Endothelial cell of umbilical vein (primary cell): ENCODE measurements around the gene MAP2K5. TPM values are rescaled to one million over a fixed set of nuclear protein-coding genes. Genes with fewer than 3 reads are reported as not detected.

Source experiments
- BruUV-seq: library from RNA; stranded (reverse); fragments of 400-500 nt; replicated peaks from 2 replicates; lab custom pipeline; 2021; lab: Mats Ljungman, UMichigan
- CTCF ChIA-PET: fragments of 300-600, 350-600 bp; sonication (Branson Sonifier 250); formaldehyde crosslinking; loops from one replicate; lab custom pipeline; 2021; ENCODE audit warnings: antibody characterized with exemption, inconsistent platforms; lab: Charles Lee
- POLR2A ChIA-PET: fragments of 300-600, 350-600 bp; sonication (Branson Sonifier 250); formaldehyde crosslinking; loops from one replicate; lab custom pipeline; 2021; ENCODE audit warnings: antibody characterized with exemption, inconsistent platforms; lab: Charles Lee
- DNase-seq: peaks from one replicate; pipeline ENCODE4 v3.0.0-alpha.2; 2011; ENCODE audit warnings: low read depth, low spot score
- FAIRE-seq: peaks from 2 replicates; lab custom pipeline; 2011; peaks lifted over from hg19 to GRCh38; lab: Jason Lieb, UNC
- H2AFZ ChIP-seq: 2 replicates; pipeline ENCODE4 v1.6.0; 2012; ENCODE audit warnings: low read depth, low read length, control low read depth, inconsistent platforms
- H3K27ac ChIP-seq: 2 replicates; pipeline ENCODE4 v1.5.1; 2011; ENCODE audit warnings: low read depth, mild to moderate bottlenecking, control low read depth, low read length, moderate library complexity; ENCODE audit not compliant: insufficient read depth
- H3K27me3 ChIP-seq, 2 experiments: 2 replicates each; pipeline versions ENCODE4 v1.6.0 to v1.6.1; 2011; ENCODE audit warnings: low read length in 2 of 2, mixed read lengths in 1 of 2; ENCODE audit not compliant: control insufficient read depth in 2 of 2, insufficient read depth in 2 of 2
- H3K36me3 ChIP-seq, 2 experiments: 2 replicates in 1 of 2; 3 replicates in 1 of 2; pipeline ENCODE4 v1.5.1; 2011; ENCODE audit warnings: low read length in 2 of 2, mild to moderate bottlenecking in 1 of 2, moderate library complexity in 1 of 2; ENCODE audit not compliant: control insufficient read depth in 2 of 2, insufficient read depth in 2 of 2; ENCODE audit errors: extremely low read depth in 1 of 2
- H3K4me1 ChIP-seq: 3 replicates; pipeline ENCODE4 v1.5.1; 2011; ENCODE audit warnings: mild to moderate bottlenecking, low read length; ENCODE audit not compliant: control insufficient read depth, insufficient read depth; ENCODE audit errors: extremely low read depth
- H3K4me2 ChIP-seq: 2 replicates; pipeline ENCODE4 v1.6.1; 2011; ENCODE audit warnings: low read length, control low read depth, mixed read lengths; ENCODE audit not compliant: insufficient read depth
- H3K4me3 ChIP-seq, 3 experiments: fragments of 200-600 bp in 1 of 3; sonication (generic), shearing (Covaris generic) in 1 of 3; replicated peaks in 1 of 3; 2 replicates each; pipeline ENCODE4 v1.5.1; 2011 to 2016; ENCODE audit warnings: control low read depth in 3 of 3, low read length in 3 of 3, mild to moderate bottlenecking in 2 of 3, inconsistent platforms in 1 of 3, low read depth in 1 of 3, moderate library complexity in 1 of 3; ENCODE audit not compliant: insufficient read depth in 1 of 3
- H3K79me2 ChIP-seq: 2 replicates; pipeline ENCODE4 v1.6.0; 2012; ENCODE audit warnings: low read length, inconsistent platforms; ENCODE audit not compliant: control insufficient read depth, insufficient read depth
- H3K9ac ChIP-seq: replicated peaks from 2 replicates; pipeline ENCODE3; 2011; ENCODE audit warnings: low read length, control low read depth; ENCODE audit not compliant: insufficient read depth; ENCODE audit errors: extremely low read depth
- H3K9me1 ChIP-seq: replicated peaks from 3 replicates; pipeline ENCODE4 v1.6.0; 2011; ENCODE audit warnings: mild to moderate bottlenecking, low read length; ENCODE audit not compliant: control insufficient read depth, insufficient read depth; ENCODE audit errors: extremely low read depth
- H3K9me3 ChIP-seq: replicated peaks from 2 replicates; pipeline ENCODE4 v1.5.1; 2012; ENCODE audit warnings: low read length, inconsistent platforms; ENCODE audit not compliant: control insufficient read depth, insufficient read depth
- H4K20me1 ChIP-seq: replicated peaks from 2 replicates; pipeline ENCODE3; 2011; ENCODE audit warnings: mild to moderate bottlenecking, low read length; ENCODE audit not compliant: control insufficient read depth, insufficient read depth; ENCODE audit errors: extremely low read depth
- CTCF ChIP-seq, 2 donors: IDR thresholded peaks; 1 replicate in 1 of 2; 2 replicates in 1 of 2; pipeline ENCODE4 v1.5.1; 2011; ENCODE audit warnings: low read length in 2 of 2, mild to moderate bottlenecking in 2 of 2, moderate library complexity in 2 of 2, control low read depth in 1 of 2, inconsistent platforms in 1 of 2, low read depth in 1 of 2; ENCODE audit not compliant: insufficient read depth in 1 of 2; ENCODE audit errors: extremely low read depth in 1 of 2
- EZH2 ChIP-seq: IDR thresholded peaks from 2 replicates; pipeline ENCODE4 v1.6.1; 2012; ENCODE audit warnings: borderline replicate concordance, low read depth, mild to moderate bottlenecking, moderate library complexity, low read length, inconsistent platforms; ENCODE audit not compliant: severe bottlenecking
- FOS ChIP-seq: IDR thresholded peaks from 2 replicates; pipeline ENCODE4 v1.6.1; 2011; ENCODE audit warnings: mild to moderate bottlenecking, low read length, moderate library complexity, borderline replicate concordance; ENCODE audit not compliant: insufficient read depth
- GATA2 ChIP-seq: IDR thresholded peaks from 2 replicates; pipeline ENCODE4 v1.7.0; 2011; ENCODE audit warnings: low read depth, mild to moderate bottlenecking, moderate library complexity, mixed read lengths, low read length; ENCODE audit not compliant: insufficient read length, insufficient read depth
- MAX ChIP-seq: IDR thresholded peaks from 2 replicates; pipeline ENCODE4 v1.6.1; 2011; ENCODE audit not compliant: insufficient read depth, insufficient read length
- MYC ChIP-seq: IDR thresholded peaks from one replicate; pipeline ENCODE4 v1.6.1; 2011; ENCODE audit warnings: mild to moderate bottlenecking, low read depth, low read length
- POLR2A ChIP-seq: IDR thresholded peaks from 2 replicates; pipeline ENCODE4 v1.6.1; 2012; ENCODE audit warnings: low read depth, mild to moderate bottlenecking, control low read depth, low read length
- POLR2AphosphoS5 ChIP-seq: IDR thresholded peaks from 2 replicates; pipeline ENCODE4 v1.6.1; 2012; ENCODE audit warnings: low read depth, mild to moderate bottlenecking, control low read depth, low read length, moderate library complexity; ENCODE audit not compliant: insufficient read depth
- dilution Hi-C: fragments of 300-500 bp; cut with MboI; formaldehyde crosslinking; loops from one replicate; pipeline ENCODE4 v1.15.0; 2019; ENCODE audit warnings: low sequenced_read_pairs; ENCODE audit not compliant: extremely low pct_ligation_motif_present
- intact Hi-C: fragments of 100-400 bp; cut with micrococcal nuclease; formaldehyde crosslinking; loops from one replicate; pipeline ENCODE4 v1.10.0; 2022
- polyA plus RNA-seq, 4 experiments: library from polyadenylated mRNA; depleted of rRNA in 3 of 4; stranded (reverse) in 3 of 4; unstranded in 1 of 4; fragments of >200 nt; gene quantifications; 2 replicates each; pipeline versions ENCODE4 v1.2.1 to v1.2.3, GENCODE V29; 2011 to 2012; ENCODE audit warnings: missing spikeins in 1 of 4
- total RNA-seq: library from RNA; stranded (reverse); gene quantifications from 2 replicates; pipeline ENCODE4 v1.2.3, GENCODE V29; 2021

The MAP2K5 gene
- total and polyA plus RNA-seq, 2 donors (not counting 3 experiments of a cell fraction or from before 2014, with no cell fraction given): 4.9 to 24.7 TPM

- DNase-seq: peak; percentile 14
- no peak overlapping the region for H3K27ac ChIP-seq
- H4K20me1 ChIP-seq: no peaks in the 10 kb centered on the region
- H3K79me2 ChIP-seq: no peaks in the 10 kb centered on the region
- intact Hi-C loops: no loop called here
- no peak overlapping the region for H3K4me3 ChIP-seq
- H3K36me3 ChIP-seq: no peaks in the 10 kb centered on the region
- no peaks in the 10 kb centered on the region for H3K27me3 ChIP-seq
- no peak overlapping the region for H3K4me2 ChIP-seq
- POLR2A ChIA-PET: no interaction called here
- TF ChIP-seq POLR2A: no peak
- TF ChIP-seq MAX: no peak
- no peaks in the 10 kb centered on the region for H3K4me1 ChIP-seq
- no peaks in the 10 kb centered on the region for H3K9me1 ChIP-seq
- H3K9ac ChIP-seq: no peak overlapping the region
- no peaks in the 10 kb centered on the region for H3K9me3 ChIP-seq
- no peak overlapping the region for H2AFZ ChIP-seq
- dilution Hi-C loops: no loop called here
- no peak for FAIRE-seq
- CTCF ChIA-PET: interaction anchor here (0.7 to 1.5 kb wide), 6 partner anchors 9 to 224 kb away, joined by 3 to 4 read pairs (median 3); no protein-coding TSS in a partner anchor
- BruUV-seq: no TSS peak
Observed at GRCh38 chr15:67611370-67612369, 69.2 kb downstream of the MAP2K5 start.

- Histone ChIP-seq H2AFZ (no peak overlapping the region), H3K9me1 (no peaks in the 10 kb centered on the region), H3K27me3 (no peaks in the 10 kb centered on the region), H3K27ac (no peak overlapping the region), H3K9ac (no peak overlapping the region), H3K9me3 (no peaks in the 10 kb centered on the region), H3K79me2 (no peaks in the 10 kb centered on the region), H4K20me1 (no peaks in the 10 kb centered on the region), H3K4me1 (no peaks in the 10 kb centered on the region), H3K4me2 (no peak overlapping the region), H3K4me3 (no peak overlapping the region), H3K36me3 (no peaks in the 10 kb centered on the region)
- POLR2A ChIA-PET: no interaction called here
- DNase-seq (no peak), FAIRE-seq (no peak)
- CTCF ChIA-PET: interaction anchor here (0.9 to 1.6 kb wide), 6 partner anchors 20 to 223 kb away, joined by 3 to 5 read pairs (median 4); no protein-coding TSS in a partner anchor
- dilution Hi-C loops: no loop called here
- TF ChIP-seq POLR2A (no peak), FOS (no peak), EZH2 (no peak), POLR2AphosphoS5 (no peak), MAX (no peak), GATA2 (no peak), CTCF (IDR thresholded peaks at IDR 0.05; ENCODE audit: extremely low read depth in 1 of 2, insufficient read depth in 1 of 2, low read depth in 1 of 2, low read length in 2 of 2) (no peak), MYC (no peak)
- BruUV-seq: no TSS peak
- intact Hi-C loops: no loop called here
Observed at GRCh38 chr15:67613211-67613610, 70.7 kb downstream of the MAP2K5 start.
